Mesodermal cell (in vitro differentiated cells): Measurements from ENCODE around the gene ELOB.

Experiments used
- H3K27ac ChIP-seq: 2 replicates; pipeline ENCODE4 v1.7.0; 2013; ENCODE audit warnings: mild to moderate bottlenecking, low read depth, low read length, moderate library complexity; ENCODE audit not compliant: severe bottlenecking
- H3K36me3 ChIP-seq: 2 replicates; pipeline ENCODE4 v1.7.1; 2013; ENCODE audit warnings: mild to moderate bottlenecking, low read length, moderate library complexity; ENCODE audit not compliant: control insufficient read depth, insufficient read depth
- H3K4me1 ChIP-seq: one replicate; pipeline ENCODE4 v1.7.1; 2013; ENCODE audit warnings: mild to moderate bottlenecking, low read length; ENCODE audit not compliant: insufficient read depth, control insufficient read depth, poor library complexity, severe bottlenecking
- H3K4me3 ChIP-seq: 2 replicates; pipeline ENCODE4 v1.7.0; 2013; ENCODE audit warnings: low read length, control low read depth, mild to moderate bottlenecking; ENCODE audit not compliant: insufficient read depth, poor library complexity, severe bottlenecking; ENCODE audit errors: extremely low read depth
- H3K9me3 ChIP-seq: 2 replicates; pipeline ENCODE4 v1.7.1; 2013; ENCODE audit warnings: mild to moderate bottlenecking, low read length, moderate library complexity; ENCODE audit not compliant: control insufficient read depth
- WGBS, 2 experiments: methylation state at CpG; one replicate each; pipeline ENCODE4 v1.1.5; 2013; ENCODE audit warnings: missing lambda C conversion rate in 2 of 2; ENCODE audit not compliant: insufficient coverage in 2 of 2; 5-methylcytosine and 5-hydroxymethylcytosine counted together

The ELOB gene

GRCh38 chr16:2809149-2809760 is 32.2 kb upstream of the ELOB start:
- no peak overlapping the region for H3K27ac ChIP-seq
- peaks cover 4% of the 10 kb centered on the region for H3K9me3 ChIP-seq
- no peak overlapping the region for H3K4me3 ChIP-seq
- 60 to 83% methylated on average over 2 of the region's 3 CpGs for WGBS, 2 experiments
- no peaks in the 10 kb centered on the region for H3K36me3 ChIP-seq
- no peaks in the 10 kb centered on the region for H3K4me1 ChIP-seq

GRCh38 chr16:2808181-2808580 is 31.1 kb upstream of the ELOB start:
- 80 to 100% methylated on average over 4 to 5 of the region's 7 CpGs for WGBS, 2 experiments
- Histone ChIP-seq H3K9me3 (peaks cover 9% of the 10 kb centered on the region), H3K27ac (no peak overlapping the region), H3K36me3 (no peaks in the 10 kb centered on the region), H3K4me1 (no peaks in the 10 kb centered on the region), H3K4me3 (no peak overlapping the region)

- Histone ChIP-seq H3K27ac (no peak overlapping the region), H3K4me1 (no peaks in the 10 kb centered on the region), H3K36me3 (no peaks in the 10 kb centered on the region), H3K9me3 (peaks cover 9% of the 10 kb centered on the region), H3K4me3 (no peak overlapping the region)
- WGBS, 2 experiments: 88 to 94% methylated on average over 4 of the region's 5 CpGs
These were observed 29.2 kb upstream of the ELOB start for GRCh38 chr16:2806286-2806685.

GRCh38 chr16:2804728-2805127 is 27.6 kb upstream of the ELOB start:
- H3K4me3 ChIP-seq: no peak overlapping the region
- no peaks in the 10 kb centered on the region for H3K36me3 ChIP-seq
- no peak overlapping the region for H3K27ac ChIP-seq
- WGBS, 2 experiments: 90% methylated on average over 1 of the region's 4 CpGs; no CpG with 5 or more reads in 1 of the 2 experiments
- no peaks in the 10 kb centered on the region for H3K4me1 ChIP-seq
- peaks cover 9% of the 10 kb centered on the region for H3K9me3 ChIP-seq

- H3K4me1 ChIP-seq: no peaks in the 10 kb centered on the region
- no peak overlapping the region for H3K4me3 ChIP-seq
- no peak overlapping the region for H3K27ac ChIP-seq
- no CpG with 5 or more reads among the region's 3 CpGs for WGBS, 2 experiments
- H3K36me3 ChIP-seq: no peaks in the 10 kb centered on the region
- H3K9me3 ChIP-seq: peaks cover 6% of the 10 kb centered on the region
These were observed 26.6 kb upstream of the ELOB start for GRCh38 chr16:2803545-2804195.

GRCh38 chr16:2799859-2800226 is 22.8 kb upstream of the ELOB start:
- H3K36me3 ChIP-seq: no peaks in the 10 kb centered on the region
- peaks cover 6% of the 10 kb centered on the region for H3K9me3 ChIP-seq
- 86 to 100% methylated on average over 1 of the region's 1 CpG for WGBS, 2 experiments
- peaks cover 7% of the 10 kb centered on the region for H3K4me1 ChIP-seq
- H3K27ac ChIP-seq: no peak overlapping the region
- no peak overlapping the region for H3K4me3 ChIP-seq

- H3K4me3 ChIP-seq: no peak overlapping the region
- no peak overlapping the region for H3K27ac ChIP-seq
- peaks cover 7% of the 10 kb centered on the region for H3K4me1 ChIP-seq
- H3K9me3 ChIP-seq: peaks cover 6% of the 10 kb centered on the region
- H3K36me3 ChIP-seq: no peaks in the 10 kb centered on the region
- 94 to 95% methylated on average over 10 to 15 of the region's 21 CpGs for WGBS, 2 experiments
These were observed 22.3 kb upstream of the ELOB start for GRCh38 chr16:2799205-2799858.

GRCh38 chr16:2798723-2799204 is 21.7 kb upstream of the ELOB start:
- no peaks in the 10 kb centered on the region for H3K36me3 ChIP-seq
- WGBS, 2 experiments: 96% methylated on average over 26 to 28 of the region's 39 CpGs
- H3K27ac ChIP-seq: no peak overlapping the region
- peaks cover under 1% of the 10 kb centered on the region for H3K9me3 ChIP-seq
- H3K4me1 ChIP-seq: peaks cover 7% of the 10 kb centered on the region
- H3K4me3 ChIP-seq: no peak overlapping the region

GRCh38 chr16:2795395-2796143 is 18.5 kb upstream of the ELOB start:
- 79 to 91% methylated on average over 5 of the region's 7 CpGs for WGBS, 2 experiments

GRCh38 chr16:2792940-2793339 is 15.9 kb upstream of the ELOB start:
- Histone ChIP-seq H3K4me1 (peaks cover 7% of the 10 kb centered on the region), H3K9me3 (no peaks in the 10 kb centered on the region), H3K36me3 (no peaks in the 10 kb centered on the region), H3K4me3 (no peak overlapping the region), H3K27ac (no peak overlapping the region)
- WGBS, 2 experiments: 78 to 96% methylated on average over 3 to 5 of the region's 10 CpGs

More at GRCh38 chr16:2795395-2796143, 18.5 kb upstream of the ELOB start:
- no peaks in the 10 kb centered on the region for H3K9me3 ChIP-seq
- no peak overlapping the region for H3K4me3 ChIP-seq
- H3K27ac ChIP-seq: no peak overlapping the region
- H3K36me3 ChIP-seq: no peaks in the 10 kb centered on the region
- peaks cover 7% of the 10 kb centered on the region for H3K4me1 ChIP-seq
